CD4-positive, alpha-beta T cell treated with Interleukin-6 for 4 hours (primary cell): ENCODE data around the gene GAS6.
"Not testable (repeated sequence)": the region's sequence is repeated elsewhere in the genome, so short reads cannot be mapped to it uniquely, and the experiment has no call there.

Experiments used
- DNase-seq: peaks from one replicate; pipeline ENCODE4 v3.0.0-alpha.2; 2020; ENCODE audit warnings: mixed read lengths

Gene GAS6

DNA sequence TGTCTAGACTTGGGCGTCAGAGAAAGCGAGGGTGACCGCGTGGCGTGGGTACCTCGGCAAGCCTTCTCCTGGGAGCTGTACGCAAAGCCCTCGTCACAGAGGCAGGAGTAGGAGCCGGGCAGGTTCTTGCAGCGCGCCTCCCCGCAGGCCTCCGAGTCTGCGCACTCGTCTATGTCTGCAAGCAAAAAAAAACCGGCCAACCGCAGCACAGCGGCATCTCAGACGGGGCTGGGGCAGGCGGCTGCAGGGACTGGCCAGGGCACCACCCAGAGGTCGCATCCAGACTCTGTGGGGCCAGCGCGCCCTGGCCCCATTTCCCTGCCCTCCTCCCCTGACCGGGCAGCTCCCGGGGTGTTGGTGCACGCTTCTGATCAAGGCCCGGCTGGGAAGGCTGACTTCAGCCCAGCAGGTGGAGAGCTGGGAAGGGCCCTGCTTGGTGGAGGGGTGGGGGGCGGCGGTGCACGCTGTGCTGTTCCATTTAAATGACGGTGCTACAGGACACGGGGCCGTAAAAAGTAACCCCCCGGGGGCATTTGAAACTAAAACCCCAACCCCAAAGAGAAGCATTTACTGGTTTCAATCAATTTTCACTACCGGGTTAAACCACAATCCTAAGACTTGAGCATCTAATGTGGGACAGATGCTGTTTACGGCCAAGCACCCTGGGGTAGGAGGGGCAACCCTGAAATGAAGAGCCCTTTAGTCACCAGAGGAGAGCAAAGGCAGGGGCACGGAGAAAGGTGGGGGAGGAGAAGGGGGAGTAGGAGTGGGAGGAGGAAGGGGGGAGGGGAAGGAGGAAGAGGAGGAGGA is 28.2 kb downstream of the GAS6 start:
- DNase-seq, result no peak

- DNase-seq, result no peak
Measured at GRCh38 chr13:113834496-113835200, 29.2 kb downstream of the GAS6 start.

DNA sequence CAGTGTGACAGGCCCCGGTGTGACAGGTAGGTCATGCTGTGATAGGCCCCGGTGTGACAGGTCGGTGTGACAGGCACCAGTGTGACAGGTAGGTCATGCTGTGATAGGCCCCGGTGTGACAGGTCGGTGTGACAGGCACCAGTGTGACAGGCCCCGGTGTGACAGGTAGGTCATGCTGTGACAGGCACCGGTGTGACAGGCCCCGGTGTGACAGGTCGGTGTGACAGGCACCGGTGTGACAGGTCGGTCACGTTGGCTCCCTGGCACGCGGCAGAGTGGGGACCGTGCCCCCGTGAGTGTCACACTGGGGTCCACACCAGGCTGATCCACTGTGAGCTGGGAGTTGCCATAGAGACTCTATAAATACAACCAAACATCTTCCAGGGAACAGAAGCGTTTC is 29.9 kb downstream of the GAS6 start:
- DNase-seq, result not testable (repeated sequence)

GRCh38 chr13:113833111-113833830 is 30.6 kb downstream of the GAS6 start:
- DNase-seq, result no peak

- DNase-seq, result no peak
Measured at GRCh38 chr13:113832631-113833030, 31.2 kb downstream of the GAS6 start.

DNA sequence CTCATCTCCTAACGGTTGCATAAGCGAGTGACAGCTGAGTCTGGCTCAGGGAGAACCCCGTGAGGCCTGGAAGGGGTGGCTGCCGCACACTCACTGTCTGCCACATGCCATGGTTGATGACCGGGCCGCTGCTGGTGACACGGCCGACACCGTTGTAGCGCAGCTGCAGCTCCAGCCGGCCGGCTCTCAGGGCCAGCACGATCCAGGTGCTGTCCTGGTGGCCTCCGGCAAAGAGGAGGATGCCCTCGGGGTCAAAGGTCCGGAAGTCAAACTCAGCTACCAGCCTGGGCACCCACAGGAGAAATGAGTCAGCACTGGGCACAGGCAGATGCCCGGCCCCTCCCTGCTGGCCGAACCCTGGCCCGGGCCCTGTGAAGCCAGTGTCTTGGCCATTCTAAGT is 31.7 kb downstream of the GAS6 start:
- no peak for DNase-seq

- no peak for DNase-seq
Measured at GRCh38 chr13:113831061-113831460, 32.8 kb downstream of the GAS6 start.

- DNase-seq, result not testable (repeated sequence)
Measured at GRCh38 chr13:113830426-113830950, 33.4 kb downstream of the GAS6 start.

- DNase-seq, result no peak
Measured at GRCh38 chr13:113828282-113828825, 35.5 kb downstream of the GAS6 start.

GRCh38 chr13:113827021-113827420 is 36.9 kb downstream of the GAS6 start:
- no peak for DNase-seq

GRCh38 chr13:113826446-113826845 is 37.4 kb downstream of the GAS6 start:
- not testable (repeated sequence) for DNase-seq

DNA sequence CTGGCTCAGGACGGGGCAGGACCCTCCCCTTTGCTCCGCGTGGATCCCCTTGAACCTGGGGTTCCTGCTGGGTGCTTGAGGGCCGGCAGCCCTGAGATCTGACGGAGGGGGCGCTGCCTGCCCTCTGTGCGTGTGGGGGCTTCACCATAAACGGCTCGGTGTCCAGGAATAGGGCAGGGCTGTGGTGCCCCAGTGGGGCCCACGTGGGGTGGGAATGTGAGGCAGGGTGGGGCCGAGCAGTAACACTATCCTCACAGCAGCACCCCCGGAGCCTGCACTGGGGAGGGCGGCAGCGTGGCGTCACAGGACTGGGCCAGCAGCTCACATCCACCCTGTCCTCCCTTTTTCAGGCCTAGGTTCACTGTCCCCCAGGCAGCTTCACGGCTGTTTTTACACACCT is 38.0 kb downstream of the GAS6 start:
- no peak for DNase-seq

DNA sequence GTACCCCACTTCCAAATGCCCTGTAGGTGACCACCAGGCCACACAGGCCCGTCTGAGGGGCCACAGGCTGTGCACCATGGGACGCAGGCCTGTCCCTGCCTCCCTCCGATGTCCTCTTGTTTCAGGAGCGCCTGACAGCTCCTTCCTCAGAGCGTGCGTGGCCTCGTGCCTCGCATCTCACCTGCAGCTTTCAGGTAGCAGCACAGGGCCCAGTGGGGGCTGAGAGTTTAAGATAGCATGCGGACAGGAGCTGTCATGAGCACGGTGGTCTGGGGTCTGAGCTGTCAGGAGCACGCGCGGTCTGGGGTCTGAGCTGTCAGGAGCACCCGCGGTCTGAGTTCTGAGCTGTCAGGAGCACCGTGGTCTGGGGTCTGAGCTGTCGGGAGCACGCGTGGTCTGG is 40.1 kb downstream of the GAS6 start:
- DNase-seq, result no peak

DNA sequence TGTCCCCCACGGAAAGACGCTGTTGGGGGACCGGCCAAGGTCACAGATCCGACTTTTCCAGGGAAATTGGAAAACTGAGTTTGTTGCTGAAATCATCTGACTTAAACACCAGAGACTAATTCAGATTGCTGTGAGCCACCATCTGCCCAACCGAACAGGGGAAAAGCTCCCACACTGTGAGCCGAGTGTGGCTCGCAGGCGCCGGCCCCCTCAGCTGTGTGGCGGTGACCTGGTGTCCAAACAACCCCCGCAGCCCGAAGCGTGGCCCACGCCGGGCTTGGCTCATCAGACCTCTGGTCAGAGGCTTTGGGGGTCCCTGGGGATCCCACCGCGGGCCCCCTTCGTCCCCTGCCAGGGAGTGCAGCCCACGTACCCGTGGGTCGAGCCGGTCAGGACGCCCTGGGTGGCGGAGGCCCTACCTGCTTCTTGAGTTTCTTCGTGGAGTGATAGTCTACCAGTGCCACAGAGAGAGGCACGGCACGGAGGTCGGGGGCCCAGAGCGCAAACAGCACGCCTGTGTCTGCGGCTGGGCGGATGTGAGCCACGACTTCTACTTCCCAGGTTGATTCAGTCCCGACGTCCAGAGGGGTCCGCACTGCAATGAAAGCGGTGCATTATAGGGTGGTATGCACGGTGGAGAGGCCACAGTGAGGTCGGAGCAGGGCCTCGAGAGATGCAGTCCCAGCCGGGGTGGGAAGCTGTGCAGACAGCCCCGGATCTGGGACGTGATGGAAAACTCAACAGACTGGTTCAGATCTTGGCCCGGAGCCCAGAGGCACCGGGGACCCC is 40.7 kb downstream of the GAS6 start:
- no peak for DNase-seq

GRCh38 chr13:113822266-113822665 is 41.6 kb downstream of the GAS6 start:
- DNase-seq, result no peak

DNA sequence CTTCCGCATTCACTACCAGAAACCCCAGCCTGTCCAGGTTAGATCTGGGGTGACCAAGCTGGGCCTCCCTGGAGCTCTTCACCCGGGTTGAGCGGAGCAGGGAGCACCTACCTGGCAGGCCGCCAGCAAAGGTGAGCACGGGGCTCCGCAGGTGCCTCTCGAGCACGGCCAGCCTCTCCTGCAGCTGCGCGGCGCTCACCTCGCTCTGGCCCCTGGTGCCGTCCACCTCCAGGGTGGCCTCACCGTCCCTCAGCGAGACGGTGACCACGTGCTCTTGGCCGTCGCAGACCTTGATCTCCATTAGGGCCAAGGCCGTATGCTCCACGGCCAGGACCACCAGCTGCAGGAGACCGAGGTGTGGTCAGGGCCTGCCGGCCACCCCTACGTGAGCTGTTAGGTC is 42.0 kb downstream of the GAS6 start:
- DNase-seq, result no peak

DNA sequence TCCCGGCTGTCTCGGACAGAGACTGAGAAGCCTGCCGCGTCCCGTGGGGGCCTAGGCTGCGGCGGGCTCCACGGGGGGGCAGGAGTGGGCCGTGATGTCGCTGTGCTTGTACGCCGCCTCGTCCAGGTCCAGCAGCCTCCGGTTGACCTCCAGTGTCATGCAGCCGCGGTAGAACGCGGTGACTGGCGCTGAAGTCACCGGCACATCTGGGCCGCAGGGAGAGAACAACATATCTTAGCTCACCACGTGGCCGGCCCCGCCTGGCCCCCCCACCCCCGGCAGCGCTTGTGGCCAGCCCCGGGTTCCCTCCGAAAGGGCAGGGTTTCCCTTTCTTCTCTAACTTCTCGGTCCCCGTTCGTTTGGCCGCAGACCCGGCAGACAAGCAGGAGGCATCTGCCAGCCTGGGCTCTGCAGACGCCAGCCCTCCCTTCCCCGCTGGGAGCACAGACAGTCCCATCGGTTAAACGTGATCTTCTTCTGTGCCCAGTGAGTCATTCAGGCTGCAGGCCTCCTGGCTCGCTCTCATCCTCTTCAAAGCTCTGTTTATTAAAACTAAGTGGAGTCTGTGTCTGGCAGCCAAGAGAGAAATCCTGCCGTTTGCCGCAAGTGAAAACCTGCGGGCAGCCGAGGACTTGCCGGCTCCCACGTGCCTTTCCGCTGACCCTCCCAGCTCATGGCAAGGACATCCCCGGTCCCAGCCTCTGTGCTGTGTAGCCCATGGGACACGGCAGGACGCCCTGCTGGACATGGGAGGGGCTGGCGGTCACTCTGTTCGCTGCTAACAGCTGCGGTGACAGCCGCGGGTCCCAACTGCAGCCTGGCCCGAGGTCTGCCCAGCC is 42.8 kb downstream of the GAS6 start:
- no peak for DNase-seq

- DNase-seq, result no peak
Measured at GRCh38 chr13:113819731-113820715, 43.9 kb downstream of the GAS6 start.

DNA sequence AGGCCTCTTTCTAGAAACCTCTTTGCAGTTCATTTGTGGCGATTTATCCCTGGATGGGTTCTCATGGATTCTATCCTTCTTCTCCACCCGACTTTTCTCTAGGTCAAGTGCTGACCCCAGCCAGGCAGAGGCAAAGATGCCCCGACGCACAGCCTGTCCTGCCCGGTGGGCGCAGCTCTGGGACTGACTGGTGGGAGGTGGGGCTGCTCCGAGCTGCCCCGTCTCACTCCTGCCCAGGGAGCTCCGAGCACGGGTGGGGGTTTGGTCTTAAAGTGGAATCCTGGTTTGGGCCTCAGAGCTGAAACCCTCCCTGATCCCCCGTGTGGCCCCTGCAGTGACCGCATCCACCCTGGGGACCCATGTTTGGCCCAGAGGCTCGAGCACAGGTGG is 44.5 kb downstream of the GAS6 start:
- no peak for DNase-seq

- no peak for DNase-seq
Measured at GRCh38 chr13:113818700-113819295, 45.1 kb downstream of the GAS6 start.
